ES-I3 (cell line): Measurements from ENCODE around the gene RAPGEF4.

Experiments used
- H3K36me3 ChIP-seq: 2 replicates; pipeline ENCODE4 v1.6.1; 2013; ENCODE audit warnings: mild to moderate bottlenecking, low read length, control low read depth, moderate library complexity; ENCODE audit not compliant: insufficient read depth
- H3K4me1 ChIP-seq: 2 replicates; pipeline ENCODE4 v1.6.1; 2013; ENCODE audit warnings: mild to moderate bottlenecking, control low read depth, low read length; ENCODE audit not compliant: insufficient read depth
- H3K9ac ChIP-seq: 2 replicates; pipeline ENCODE4 v1.6.1; 2013; ENCODE audit warnings: low read depth, mild to moderate bottlenecking, low read length, moderate library complexity
- H3K9me3 ChIP-seq: 2 replicates; pipeline ENCODE4 v1.6.1; 2013; ENCODE audit warnings: mild to moderate bottlenecking, low read length, moderate library complexity; ENCODE audit not compliant: control insufficient read depth, insufficient read depth

Gene RAPGEF4

DNA sequence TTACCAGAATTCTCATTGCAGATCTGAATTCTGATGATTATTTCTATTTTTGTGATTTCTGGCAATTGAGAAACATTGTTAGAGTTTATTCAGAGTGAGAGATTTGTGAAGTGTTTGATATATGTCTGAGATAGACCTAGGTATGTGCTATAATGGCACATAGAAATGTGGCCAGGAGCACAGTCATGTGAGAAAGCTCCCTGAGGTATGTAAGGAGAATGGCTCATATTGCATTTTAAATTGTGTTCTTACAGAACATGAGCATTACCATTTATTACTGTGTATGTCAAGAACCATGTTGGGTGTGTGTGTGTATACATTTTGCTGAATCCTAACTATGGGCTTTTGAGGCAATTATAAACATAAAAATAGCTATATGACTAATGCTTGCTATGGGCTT lies 101.2 kb downstream of the RAPGEF4 start:
- Histone ChIP-seq H3K4me1 (no peaks in the 10 kb centered on the region), H3K36me3 (no peaks in the 10 kb centered on the region), H3K9me3 (no peaks in the 10 kb centered on the region), H3K9ac (no peak overlapping the region)

- Histone ChIP-seq H3K4me1 (no peaks in the 10 kb centered on the region), H3K36me3 (no peaks in the 10 kb centered on the region), H3K9ac (no peak overlapping the region), H3K9me3 (no peaks in the 10 kb centered on the region)
Measured at GRCh38 chr2:172839446-172839845, 103.8 kb downstream of the RAPGEF4 start.

GRCh38 chr2:172842511-172843265 lies 107.0 kb downstream of the RAPGEF4 start:
- Histone ChIP-seq H3K9ac (no peak overlapping the region), H3K4me1 (no peaks in the 10 kb centered on the region), H3K9me3 (no peaks in the 10 kb centered on the region), H3K36me3 (no peaks in the 10 kb centered on the region)

- H3K4me1 ChIP-seq, result no peaks in the 10 kb centered on the region
- H3K36me3 ChIP-seq, result no peaks in the 10 kb centered on the region
- H3K9me3 ChIP-seq, result no peaks in the 10 kb centered on the region
- no peak overlapping the region for H3K9ac ChIP-seq
Measured at GRCh38 chr2:172843266-172843582, 107.6 kb downstream of the RAPGEF4 start.

DNA sequence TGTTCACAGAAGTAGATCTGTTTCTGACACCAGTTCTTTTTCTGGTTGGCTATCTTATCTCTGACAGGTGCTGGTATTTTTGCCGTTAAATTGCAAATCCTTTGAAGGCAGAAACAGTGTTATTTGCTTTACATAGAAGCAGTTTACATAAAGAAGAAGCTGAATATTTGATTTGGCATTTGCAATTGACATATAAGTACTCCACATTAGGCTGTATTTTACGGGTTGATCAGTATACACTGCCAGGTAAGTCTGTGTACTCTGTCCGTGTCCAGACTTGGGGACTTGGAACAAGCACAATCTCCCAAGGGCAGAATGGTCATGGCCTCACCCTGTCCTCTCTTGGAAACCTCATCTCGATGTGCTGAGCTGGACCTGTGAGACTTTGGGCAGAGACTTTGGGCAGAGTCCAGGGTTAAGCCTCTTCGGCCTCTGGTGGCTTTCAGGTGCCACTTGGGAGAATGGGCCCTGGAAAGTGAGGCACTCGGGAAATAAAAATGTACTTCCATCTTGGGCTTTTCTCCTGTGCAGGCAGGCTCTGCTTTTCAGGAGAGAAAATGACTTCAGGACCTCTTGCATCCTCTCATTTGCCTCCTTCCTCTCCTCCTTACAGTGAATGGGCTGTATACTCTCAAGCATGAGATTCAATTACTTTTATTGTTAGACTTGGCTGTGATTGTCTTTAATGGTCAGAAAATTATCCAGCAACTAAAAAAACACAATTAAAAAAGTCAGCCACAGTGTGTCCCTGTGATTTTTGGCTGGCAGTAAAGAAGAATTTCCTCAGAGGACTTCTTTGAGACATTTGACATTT lies 108.5 kb downstream of the RAPGEF4 start:
- no peaks in the 10 kb centered on the region for H3K9me3 ChIP-seq
- no peak overlapping the region for H3K9ac ChIP-seq
- no peaks in the 10 kb centered on the region for H3K36me3 ChIP-seq
- no peaks in the 10 kb centered on the region for H3K4me1 ChIP-seq

GRCh38 chr2:172845028-172845630 lies 109.5 kb downstream of the RAPGEF4 start:
- no peak overlapping the region for H3K9ac ChIP-seq
- no peaks in the 10 kb centered on the region for H3K9me3 ChIP-seq
- no peaks in the 10 kb centered on the region for H3K4me1 ChIP-seq
- H3K36me3 ChIP-seq, result no peaks in the 10 kb centered on the region

DNA sequence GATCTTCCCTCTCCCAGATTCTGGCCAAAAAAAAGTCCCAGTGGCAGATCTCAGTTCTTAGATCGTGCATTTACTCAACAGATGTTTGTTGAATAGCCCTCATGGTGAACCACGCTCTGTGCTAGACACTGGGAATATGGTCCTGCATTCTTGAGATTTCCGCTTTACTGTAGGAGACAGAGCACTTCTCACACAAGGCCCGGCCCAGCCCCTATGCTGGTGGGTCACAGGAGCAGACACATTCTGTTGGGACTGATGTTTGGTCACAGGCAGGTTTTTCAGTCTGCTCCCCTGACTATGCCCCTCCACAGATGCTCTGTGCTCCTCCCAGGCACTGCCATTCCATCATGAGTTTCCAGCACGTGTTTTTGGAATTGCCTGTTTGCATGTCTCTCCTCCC lies 110.9 kb downstream of the RAPGEF4 start:
- Histone ChIP-seq H3K9ac (no peak overlapping the region), H3K9me3 (no peaks in the 10 kb centered on the region), H3K36me3 (no peaks in the 10 kb centered on the region), H3K4me1 (no peaks in the 10 kb centered on the region)

- Histone ChIP-seq H3K36me3 (no peaks in the 10 kb centered on the region), H3K9me3 (no peaks in the 10 kb centered on the region), H3K9ac (no peak overlapping the region), H3K4me1 (no peaks in the 10 kb centered on the region)
Measured at GRCh38 chr2:172847188-172847587, 111.5 kb downstream of the RAPGEF4 start.

DNA sequence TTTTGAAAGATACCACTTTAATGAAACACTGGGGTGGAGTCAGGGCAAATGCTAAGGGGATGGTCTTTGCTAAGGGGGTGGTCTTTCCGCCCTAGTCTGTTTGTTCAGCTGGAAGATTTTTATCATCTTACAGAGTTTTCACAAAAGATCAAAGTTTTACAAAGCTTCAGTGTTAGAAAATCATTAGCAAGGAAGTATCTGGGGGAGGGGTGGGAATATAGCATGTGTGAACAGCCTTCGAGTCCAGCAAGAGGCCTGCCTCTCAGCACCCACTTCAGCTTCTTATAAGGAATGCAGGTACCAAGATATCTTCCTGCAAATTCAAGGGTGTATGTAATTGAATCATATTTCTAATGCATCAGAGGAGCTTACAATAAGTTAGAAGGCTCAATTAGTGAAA lies 112.9 kb downstream of the RAPGEF4 start:
- H3K9me3 ChIP-seq, result no peaks in the 10 kb centered on the region
- no peaks in the 10 kb centered on the region for H3K4me1 ChIP-seq
- no peak overlapping the region for H3K9ac ChIP-seq
- H3K36me3 ChIP-seq, result no peaks in the 10 kb centered on the region

DNA sequence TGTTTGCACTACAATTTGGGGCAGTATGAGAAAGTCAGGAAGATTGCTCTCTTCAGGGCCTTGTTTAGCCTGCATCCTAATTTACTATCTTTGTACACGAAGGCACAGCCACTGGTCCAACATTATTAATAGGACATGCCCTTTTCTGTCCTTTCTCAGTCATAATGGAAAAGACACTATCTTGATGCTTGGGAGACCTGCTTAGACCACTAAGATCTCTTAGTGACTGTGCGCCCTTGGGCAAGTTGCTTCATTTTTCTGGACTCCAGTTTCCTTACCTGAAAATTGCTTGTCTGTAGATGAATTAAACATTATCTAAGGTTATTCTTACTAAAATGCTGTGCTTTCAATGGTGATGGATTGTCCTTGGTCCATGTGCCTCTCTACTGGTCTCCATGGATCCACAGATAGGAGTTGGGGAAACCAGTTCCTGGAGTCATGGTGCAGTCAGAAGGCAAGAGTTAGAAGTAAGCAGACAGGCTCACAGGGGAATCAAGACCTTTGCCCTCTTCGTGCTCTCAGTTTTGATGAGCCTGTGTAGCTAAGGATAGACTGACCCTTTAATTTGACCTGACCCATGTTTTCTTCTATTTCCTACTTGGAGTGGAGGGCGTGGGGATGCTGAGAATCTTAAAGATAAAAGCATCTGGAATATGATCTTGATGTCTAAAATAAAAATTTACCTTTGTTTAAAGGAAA lies 114.0 kb downstream of the RAPGEF4 start:
- no peak overlapping the region for H3K9ac ChIP-seq
- H3K36me3 ChIP-seq, result no peaks in the 10 kb centered on the region
- H3K9me3 ChIP-seq, result no peaks in the 10 kb centered on the region
- H3K4me1 ChIP-seq, result no peaks in the 10 kb centered on the region

DNA sequence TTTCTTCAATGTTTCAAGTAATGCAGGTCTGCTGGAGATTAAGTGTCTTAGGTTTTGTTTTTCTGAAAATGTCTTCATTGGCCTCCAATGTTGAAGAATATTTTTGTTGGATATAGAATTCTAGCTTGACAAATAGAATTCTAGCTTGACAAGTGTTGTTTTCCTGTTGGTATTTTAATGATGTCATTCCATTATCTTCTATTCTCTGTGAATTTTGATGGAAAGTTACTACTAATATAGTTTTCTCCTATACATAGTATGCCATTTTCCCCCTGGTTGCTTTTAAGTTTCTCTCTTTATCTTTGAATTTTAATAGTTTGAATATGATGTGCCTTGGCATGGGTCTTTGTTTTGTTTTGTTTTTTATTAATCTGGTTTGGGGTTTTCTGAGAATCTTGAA lies 119.9 kb downstream of the RAPGEF4 start:
- H3K9ac ChIP-seq, result no peak overlapping the region
- no peaks in the 10 kb centered on the region for H3K4me1 ChIP-seq
- H3K36me3 ChIP-seq, result no peaks in the 10 kb centered on the region
- H3K9me3 ChIP-seq, result no peaks in the 10 kb centered on the region

DNA sequence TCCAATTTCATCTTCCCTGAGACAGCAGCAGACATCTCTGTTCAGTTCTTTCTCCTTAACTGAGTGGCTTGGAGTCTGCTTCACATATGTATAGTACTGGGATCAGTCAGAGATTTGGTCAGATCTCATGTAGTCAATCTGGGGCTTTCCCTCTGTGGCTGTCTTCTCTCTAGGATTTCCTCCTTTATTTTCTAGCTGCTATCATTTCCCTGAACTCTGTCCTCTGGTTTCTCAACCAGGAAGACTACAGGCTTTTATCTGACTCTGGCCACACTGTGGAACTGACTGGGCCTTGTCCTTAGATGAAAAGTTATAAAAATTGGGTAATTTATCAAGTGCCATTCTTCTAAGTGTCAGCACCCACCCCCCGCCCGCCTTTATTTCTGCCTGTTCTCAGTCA lies 121.0 kb downstream of the RAPGEF4 start:
- no peaks in the 10 kb centered on the region for H3K9me3 ChIP-seq
- H3K4me1 ChIP-seq, result no peaks in the 10 kb centered on the region
- H3K36me3 ChIP-seq, result no peaks in the 10 kb centered on the region
- no peak overlapping the region for H3K9ac ChIP-seq

DNA sequence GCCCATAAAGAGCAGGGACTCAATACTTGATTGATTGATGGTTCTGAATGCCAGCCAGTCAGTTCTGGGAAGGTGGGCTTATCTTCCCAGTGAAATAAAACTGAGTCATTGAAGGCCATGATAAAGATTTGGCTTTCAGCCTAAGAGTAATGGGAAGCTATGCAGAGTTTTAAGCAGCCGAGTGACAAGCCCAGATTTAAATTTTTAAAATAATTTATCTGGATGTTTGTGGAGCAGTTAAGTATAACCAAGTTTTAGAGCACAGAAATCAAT lies 122.8 kb downstream of the RAPGEF4 start:
- H3K9ac ChIP-seq, result no peak overlapping the region
- H3K36me3 ChIP-seq, result no peaks in the 10 kb centered on the region
- H3K4me1 ChIP-seq, result no peaks in the 10 kb centered on the region

DNA sequence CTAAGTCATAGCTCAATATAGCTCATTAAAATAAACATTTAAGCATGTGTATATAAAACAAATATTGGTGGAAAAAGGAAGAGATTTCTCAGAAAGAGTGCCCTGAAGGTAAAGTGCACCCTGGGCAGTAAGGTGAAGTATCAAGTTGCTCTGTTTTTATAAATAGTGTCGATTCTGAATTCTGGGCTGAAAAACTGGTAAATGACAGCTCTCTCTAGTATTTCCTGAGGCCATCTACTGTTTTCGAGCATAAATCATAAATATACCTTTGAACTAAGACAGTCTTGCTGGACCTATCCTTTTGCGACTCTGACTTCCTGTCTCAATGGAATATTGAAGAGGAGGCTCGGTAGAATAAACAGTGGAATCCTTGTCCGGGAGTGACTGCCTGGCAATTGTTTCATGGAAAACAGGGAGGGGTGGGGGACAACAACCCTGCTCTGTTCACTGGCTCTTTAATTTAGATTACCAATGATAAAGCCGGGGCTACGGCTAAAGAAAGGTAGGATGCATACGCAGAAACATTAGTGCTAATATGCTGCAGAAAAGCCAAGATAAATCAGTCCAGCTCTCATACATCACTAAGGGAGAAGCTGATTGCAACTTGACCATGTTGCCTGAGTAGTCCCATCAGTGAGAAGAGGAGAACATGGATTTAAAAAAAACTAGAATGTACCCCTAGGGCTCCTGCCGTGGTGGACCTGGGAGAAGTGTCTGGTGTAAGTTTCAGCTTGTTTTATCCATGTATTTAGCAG lies 124.1 kb downstream of the RAPGEF4 start:
- Histone ChIP-seq H3K9ac (no peak overlapping the region), H3K36me3 (no peaks in the 10 kb centered on the region), H3K4me1 (no peaks in the 10 kb centered on the region), H3K9me3 (no peaks in the 10 kb centered on the region)

More for the DNA sequence above, 122.8 kb downstream of the RAPGEF4 start:
- H3K9me3 ChIP-seq, result no peaks in the 10 kb centered on the region
